ENCODE measurements around the gene SGK1. TPM values are rescaled to one million over a fixed set of nuclear protein-coding genes. Genes with fewer than 3 reads are reported as not detected.
A peak's percentile ranks its signal among the peaks of the same experiment; 100 is the strongest.

SGK1 gene
- total RNA-seq, 3 donors from 2014 or later: 104 to 459 (median 193) TPM

DNA sequence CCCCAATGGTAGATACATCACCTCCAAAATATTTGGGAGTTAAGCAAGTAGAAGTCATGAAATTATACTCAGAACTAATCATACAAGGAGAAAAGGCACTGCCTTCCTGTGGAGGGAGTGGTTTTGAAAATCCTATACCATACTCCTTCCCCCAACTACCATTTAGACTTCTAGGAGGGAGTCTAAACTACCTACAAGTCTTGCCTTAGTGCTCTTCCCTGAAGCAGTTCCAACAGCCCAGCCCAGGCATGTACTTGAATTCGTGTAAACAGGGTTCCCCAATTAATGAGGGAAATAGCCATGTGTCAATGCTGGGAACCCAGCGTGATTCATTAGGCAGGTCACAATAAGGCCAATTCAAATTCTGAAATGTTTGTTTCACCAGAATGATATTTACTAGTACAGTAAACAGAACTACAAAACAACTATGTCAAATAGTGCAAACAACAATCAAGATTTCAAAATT, 39.1 kb upstream of the SGK1 start:
- no peak for DNase-seq (ENCODE audit: low spot score in 2 of 2)
- no peaks in the 10 kb centered on the region for H3K9me3 ChIP-seq
- H3K27me3 ChIP-seq: no peaks in the 10 kb centered on the region
- H3K27ac ChIP-seq: no peak overlapping the region
- no peak overlapping the region for H3K4me3 ChIP-seq
- TF ChIP-seq, protein P1, sequence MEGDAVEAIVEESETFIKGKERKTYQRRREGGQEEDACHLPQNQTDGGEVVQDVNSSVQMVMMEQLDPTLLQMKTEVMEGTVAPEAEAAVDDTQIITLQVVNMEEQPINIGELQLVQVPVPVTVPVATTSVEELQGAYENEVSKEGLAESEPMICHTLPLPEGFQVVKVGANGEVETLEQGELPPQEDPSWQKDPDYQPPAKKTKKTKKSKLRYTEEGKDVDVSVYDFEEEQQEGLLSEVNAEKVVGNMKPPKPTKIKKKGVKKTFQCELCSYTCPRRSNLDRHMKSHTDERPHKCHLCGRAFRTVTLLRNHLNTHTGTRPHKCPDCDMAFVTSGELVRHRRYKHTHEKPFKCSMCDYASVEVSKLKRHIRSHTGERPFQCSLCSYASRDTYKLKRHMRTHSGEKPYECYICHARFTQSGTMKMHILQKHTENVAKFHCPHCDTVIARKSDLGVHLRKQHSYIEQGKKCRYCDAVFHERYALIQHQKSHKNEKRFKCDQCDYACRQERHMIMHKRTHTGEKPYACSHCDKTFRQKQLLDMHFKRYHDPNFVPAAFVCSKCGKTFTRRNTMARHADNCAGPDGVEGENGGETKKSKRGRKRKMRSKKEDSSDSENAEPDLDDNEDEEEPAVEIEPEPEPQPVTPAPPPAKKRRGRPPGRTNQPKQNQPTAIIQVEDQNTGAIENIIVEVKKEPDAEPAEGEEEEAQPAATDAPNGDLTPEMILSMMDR (IDR thresholded peaks at IDR 0.05): no peak
- TF ChIP-seq POLR2AphosphoS5 (IDR thresholded peaks at IDR 0.05) (no peak), POLR2A (IDR thresholded peaks at IDR 0.05) (no peak)
- intact Hi-C loops (cut with DNase I; ENCODE audit: low total_unique reads): no loop called here
- H3K36me3 ChIP-seq: no peaks in the 10 kb centered on the region
- H3K4me1 ChIP-seq: no peaks in the 10 kb centered on the region

DNA sequence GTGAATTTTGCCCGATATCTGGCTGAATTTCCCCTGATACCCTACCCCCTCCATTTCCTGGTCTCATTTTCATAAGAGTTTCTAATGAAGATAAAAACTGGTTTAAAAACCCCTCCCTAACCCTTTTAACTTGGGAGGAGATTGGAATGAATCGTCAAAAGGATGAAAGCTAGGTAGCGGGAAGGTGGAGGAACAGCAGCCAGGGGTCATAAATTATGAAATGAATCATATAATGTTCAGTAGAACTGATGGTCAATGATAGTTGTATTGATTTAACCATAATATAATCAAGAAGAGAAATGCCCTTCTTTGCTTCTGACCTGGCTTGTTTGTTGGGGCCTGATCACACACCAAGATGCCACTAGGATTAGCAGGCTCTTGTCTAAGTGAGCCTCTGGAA, 38.5 kb upstream of the SGK1 start:
- intact Hi-C loops (cut with DNase I; ENCODE audit: low total_unique reads): no loop called here
- no peak for TF ChIP-seq POLR2A (IDR thresholded peaks at IDR 0.05)
- TF ChIP-seq, protein P1 (IDR thresholded peaks at IDR 0.05): no peak
- TF ChIP-seq POLR2AphosphoS5 (IDR thresholded peaks at IDR 0.05): no peak

DNA sequence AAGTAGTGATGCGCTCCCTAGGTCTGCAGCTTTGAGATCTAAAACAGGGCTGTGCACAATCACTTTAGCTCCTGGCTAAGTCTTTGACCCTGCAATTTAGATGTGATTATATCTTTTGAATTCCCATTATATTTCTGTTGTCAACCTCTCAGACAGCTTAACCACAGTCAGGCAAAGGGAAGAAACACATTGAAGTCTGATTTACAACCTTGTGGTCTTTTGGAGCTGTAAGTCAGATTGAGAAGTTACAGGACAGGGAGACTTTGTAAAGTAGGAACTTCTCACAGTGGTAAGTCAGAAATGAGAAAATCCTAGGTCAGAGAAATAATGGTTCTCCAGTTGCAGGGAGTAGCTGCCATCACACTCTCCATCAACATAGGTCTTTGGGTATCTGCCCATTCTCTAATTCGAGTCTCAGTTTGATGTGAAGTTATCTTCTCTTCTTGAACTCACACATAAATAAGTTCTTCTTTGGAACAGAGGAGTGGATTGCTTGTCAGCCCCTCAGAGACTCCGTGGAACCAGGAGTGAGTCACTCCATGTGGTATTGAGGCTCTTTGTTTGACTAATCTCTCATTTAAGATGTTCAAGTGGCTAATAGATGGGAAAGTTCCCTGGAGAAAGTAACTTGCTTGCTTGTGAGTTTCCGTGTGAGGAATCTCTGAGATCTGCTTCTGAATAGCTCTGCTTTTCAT, 35.0 kb upstream of the SGK1 start:
- Histone ChIP-seq H3K9me3 (no peaks in the 10 kb centered on the region), H3K4me1 (no peaks in the 10 kb centered on the region), H3K36me3 (no peaks in the 10 kb centered on the region), H3K27me3 (no peaks in the 10 kb centered on the region), H3K27ac (no peak overlapping the region), H3K4me3 (no peak overlapping the region)
- TF ChIP-seq POLR2A (IDR thresholded peaks at IDR 0.05) (no peak), POLR2AphosphoS5 (IDR thresholded peaks at IDR 0.05) (no peak)
- TF ChIP-seq, protein P1 (IDR thresholded peaks at IDR 0.05): no peak
- DNase-seq (ENCODE audit: low spot score in 2 of 2): no peak
- intact Hi-C loops (cut with DNase I; ENCODE audit: low total_unique reads): no loop called here

More for the DNA sequence above, 38.5 kb upstream of the SGK1 start:
- Histone ChIP-seq H3K4me1 (no peaks in the 10 kb centered on the region), H3K9me3 (no peaks in the 10 kb centered on the region), H3K27ac (no peak overlapping the region), H3K27me3 (no peaks in the 10 kb centered on the region), H3K4me3 (no peak overlapping the region), H3K36me3 (no peaks in the 10 kb centered on the region)
- DNase-seq (ENCODE audit: low spot score in 2 of 2): no peak

DNA sequence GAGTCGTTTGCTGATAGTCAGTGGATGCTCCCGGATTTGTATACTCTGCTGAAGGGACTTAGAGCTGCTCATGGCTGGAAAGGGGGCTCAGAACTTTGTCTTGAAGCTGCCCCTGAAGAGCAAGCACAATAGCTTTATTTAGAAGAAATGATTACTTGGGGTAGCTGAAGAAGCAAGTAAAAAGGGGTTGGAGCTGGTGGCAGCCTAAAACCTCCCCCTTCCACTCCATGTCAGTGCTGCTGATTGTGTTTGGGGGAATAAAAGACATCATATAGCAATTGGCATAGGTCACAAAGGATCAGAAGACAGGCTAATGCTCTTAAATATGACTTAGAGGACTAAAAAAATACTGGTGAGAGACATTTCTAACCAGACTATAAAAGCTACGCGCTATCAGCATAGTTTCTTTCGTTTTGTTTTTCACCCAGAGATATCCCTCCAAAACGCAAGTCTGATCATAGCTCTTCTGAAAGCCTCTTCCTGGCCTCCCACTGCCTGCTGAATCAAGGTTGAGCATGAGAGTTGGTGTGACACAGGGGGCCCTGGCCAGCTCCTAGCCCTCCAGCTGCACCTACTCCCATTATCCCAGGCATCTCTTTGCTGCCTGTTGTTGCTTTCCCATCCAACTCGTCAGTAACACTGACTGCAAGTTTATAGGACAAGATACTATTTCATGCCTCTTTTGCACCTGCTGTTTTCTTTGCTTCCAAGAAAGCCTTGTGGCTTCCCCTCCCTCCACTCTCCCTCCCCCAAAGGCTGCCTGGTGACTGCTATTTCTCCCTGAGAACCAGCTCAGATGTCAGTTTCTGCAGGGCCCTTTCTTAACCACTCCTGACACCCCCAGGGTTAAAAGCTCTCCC, 33.9 kb upstream of the SGK1 start:
- intact Hi-C loops (cut with DNase I; ENCODE audit: low total_unique reads): no loop called here
- Histone ChIP-seq H3K27me3 (no peaks in the 10 kb centered on the region), H3K27ac (peak overlapping the region in 1 of 2 donors; percentile 12), H3K4me3 (no peak overlapping the region), H3K36me3 (no peaks in the 10 kb centered on the region), H3K9me3 (no peaks in the 10 kb centered on the region), H3K4me1 (no peaks in the 10 kb centered on the region)
- TF ChIP-seq, protein P1 (IDR thresholded peaks at IDR 0.05): no peak
- TF ChIP-seq POLR2AphosphoS5 (IDR thresholded peaks at IDR 0.05) (no peak), POLR2A (IDR thresholded peaks at IDR 0.05) (no peak)
- DNase-seq (ENCODE audit: low spot score in 2 of 2): no peak

Measured in breast epithelium (tissue), 4 donors.